ENCODE measurements around the gene AGAP5.

- TF ChIP-seq POLR2A (IDR thresholded peaks at IDR 0.05) = no peak
- TF ChIP-seq CTCF (IDR thresholded peaks at IDR 0.05) = no peak
These were observed 25.6 kb upstream of the AGAP5 start for GRCh38 chr10:73723516-73723915.

Data from suprapubic skin (tissue), 3 donors.